CD4-positive, alpha-beta T cell treated with Interleukin-17A for 4 hours (primary cell): ENCODE results near the gene FUCA2.
"Not testable (repeated sequence)": the region's sequence is repeated elsewhere in the genome, so short reads cannot be mapped to it uniquely, and the experiment has no call there.

ENCODE experiments used
- DNase-seq: peaks from one replicate; pipeline ENCODE4 v3.0.0-alpha.2; 2020; ENCODE audit warnings: mixed read lengths

The FUCA2 gene

GRCh38 chr6:143535189-143535614, 23.7 kb upstream of the FUCA2 start:
- DNase-seq: no peak

GRCh38 chr6:143531720-143532499, 20.4 kb upstream of the FUCA2 start:
- peak; percentile 35 for DNase-seq

GRCh38 chr6:143529095-143529494, 17.6 kb upstream of the FUCA2 start:
- peak; percentile 39 for DNase-seq

- DNase-seq: no peak
These were observed 16.8 kb upstream of the FUCA2 start for GRCh38 chr6:143528164-143528811.

GRCh38 chr6:143527677-143528076, 16.2 kb upstream of the FUCA2 start:
- no peak for DNase-seq

- no peak for DNase-seq
These were observed 13.8 kb upstream of the FUCA2 start for GRCh38 chr6:143525356-143525755.

- DNase-seq: no peak
These were observed 10.6 kb upstream of the FUCA2 start for GRCh38 chr6:143522039-143522600.

GRCh38 chr6:143517447-143517773, 5.9 kb upstream of the FUCA2 start:
- no peak for DNase-seq

GRCh38 chr6:143516690-143517446, 5.3 kb upstream of the FUCA2 start:
- no peak for DNase-seq

GRCh38 chr6:143515766-143516355, 4.3 kb upstream of the FUCA2 start:
- DNase-seq: no peak

- DNase-seq: no peak
These were observed 3.7 kb upstream of the FUCA2 start for GRCh38 chr6:143515061-143515760.

GRCh38 chr6:143513410-143513809, 1.9 kb upstream of the FUCA2 start:
- DNase-seq: peak; percentile 68

GRCh38 chr6:143510326-143510725, 1.2 kb downstream of the FUCA2 start:
- not testable (repeated sequence) for DNase-seq

GRCh38 chr6:143507358-143508145, 4.0 kb downstream of the FUCA2 start:
- no peak for DNase-seq

- DNase-seq: no peak
These were observed 4.9 kb downstream of the FUCA2 start for GRCh38 chr6:143506620-143507019.

GRCh38 chr6:143506199-143506598, 5.3 kb downstream of the FUCA2 start:
- no peak for DNase-seq

GRCh38 chr6:143505537-143505936, 6.0 kb downstream of the FUCA2 start:
- DNase-seq: no peak

- DNase-seq: no peak
These were observed 6.4 kb downstream of the FUCA2 start for GRCh38 chr6:143505111-143505510.

- DNase-seq: no peak
These were observed 7.2 kb downstream of the FUCA2 start for GRCh38 chr6:143504369-143504768.

GRCh38 chr6:143501851-143502250, 9.7 kb downstream of the FUCA2 start:
- DNase-seq: no peak

- DNase-seq: peak; percentile 51
These were observed 13.1 kb downstream of the FUCA2 start for GRCh38 chr6:143498428-143498827.

- no peak for DNase-seq
These were observed 14.5 kb downstream of the FUCA2 start for GRCh38 chr6:143496974-143497373.
